Measurements from ENCODE around the gene PMAIP1.

- TF ChIP-seq CTCF (IDR thresholded peaks at IDR 0.05; ENCODE audit: insufficient read depth, low read length) = no peak
- no peak for TF ChIP-seq POLR2AphosphoS5 (IDR thresholded peaks at IDR 0.05; ENCODE audit: low read depth)
Observed at GRCh38 chr18:59874166-59874565, 25.6 kb upstream of the PMAIP1 start.
